Measurements from ENCODE around the gene FAM149B1.

GRCh38 chr10:73220989-73221388 is 53.1 kb downstream of the FAM149B1 start:
- TF ChIP-seq REST (IDR thresholded peaks at IDR 0.05; ENCODE audit: insufficient read depth in 1 of 2, low read depth in 2 of 2, low read length in 2 of 2): no peak
- TF ChIP-seq SIN3A (IDR thresholded peaks at IDR 0.05; ENCODE audit: borderline replicate concordance, insufficient read depth, low read length): no peak
- no peak for TF ChIP-seq POLR2AphosphoS5 (IDR thresholded peaks at IDR 0.05; ENCODE audit: low read depth, low read length)
- no peak for TF ChIP-seq TAF1 (IDR thresholded peaks at IDR 0.05; ENCODE audit: borderline replicate concordance, insufficient read depth, low read length)
- no peak for TF ChIP-seq FOXP2 (optimal IDR thresholded peaks at IDR 0.05; ENCODE audit: borderline replicate concordance, extremely low read depth, extremely low read length, insufficient read depth)
